Fibroblast of lung (primary cell): ENCODE results near the gene NAXD. TPM values are rescaled to one million over a fixed set of nuclear protein-coding genes. Genes with fewer than 3 reads are reported as not detected.
"Not testable (repeated sequence)": the region's sequence is repeated elsewhere in the genome, so short reads cannot be mapped to it uniquely, and the experiment has no call there.

Experiments
- DNase-seq, 2 donors: peaks; one replicate each; pipeline versions ENCODE4 v3.0.0 to v3.0.0-alpha.2; 2010; ENCODE audit warnings: low read depth in 2 of 2
- H2AFZ ChIP-seq: 2 replicates; pipeline ENCODE4 v1.5.1; 2012; ENCODE audit warnings: low read length, control low read depth, inconsistent platforms
- H3K27ac ChIP-seq: 2 replicates; pipeline ENCODE4 v1.5.1; 2011; ENCODE audit warnings: low read length, control low read depth; ENCODE audit not compliant: insufficient read depth
- H3K27me3 ChIP-seq: 2 replicates; pipeline ENCODE4 v1.5.1; 2011; ENCODE audit warnings: mild to moderate bottlenecking, low read length; ENCODE audit not compliant: control insufficient read depth, insufficient read depth
- H3K36me3 ChIP-seq: 2 replicates; pipeline ENCODE4 v1.5.1; 2011; ENCODE audit warnings: low read length; ENCODE audit not compliant: control insufficient read depth, insufficient read depth
- H3K4me1 ChIP-seq: 2 replicates; pipeline ENCODE4 v1.5.1; 2011; ENCODE audit warnings: low read length; ENCODE audit not compliant: control insufficient read depth, insufficient read depth; ENCODE audit errors: extremely low read depth
- H3K4me2 ChIP-seq: 2 replicates; pipeline ENCODE4 v1.5.1; 2011; ENCODE audit warnings: low read length, control low read depth; ENCODE audit not compliant: insufficient read depth; ENCODE audit errors: extremely low read depth
- H3K4me3 ChIP-seq, 4 experiments: fragments of 200-600 bp in 1 of 4; sonication (generic) in 1 of 4; replicated peaks in 1 of 4; 2 replicates each; pipeline ENCODE4 v1.5.1; 2011 to 2016; ENCODE audit warnings: low read length in 4 of 4, low read depth in 3 of 4, mild to moderate bottlenecking in 3 of 4, control low read depth in 2 of 4, inconsistent platforms in 1 of 4, mixed read lengths in 1 of 4; ENCODE audit not compliant: insufficient read depth in 1 of 4; ENCODE audit errors: control extremely low read depth in 1 of 4
- H3K79me2 ChIP-seq: 2 replicates; pipeline ENCODE4 v1.5.1; 2012; ENCODE audit warnings: mild to moderate bottlenecking, low read length, inconsistent platforms; ENCODE audit not compliant: control insufficient read depth, insufficient read depth
- H3K9ac ChIP-seq: 2 replicates; pipeline ENCODE4 v1.5.1; 2011; ENCODE audit warnings: mild to moderate bottlenecking, low read length, control low read depth; ENCODE audit not compliant: insufficient read depth
- H3K9me3 ChIP-seq: 2 replicates; pipeline ENCODE4 v1.5.1; 2012; ENCODE audit warnings: low read depth, low read length; ENCODE audit not compliant: control insufficient read depth, insufficient read depth
- H4K20me1 ChIP-seq: 2 replicates; pipeline ENCODE4 v1.5.1; 2011; ENCODE audit warnings: low read length; ENCODE audit not compliant: control insufficient read depth, insufficient read depth; ENCODE audit errors: extremely low read depth
- EZH2 ChIP-seq: IDR thresholded peaks from 2 replicates; pipeline ENCODE4 v1.5.1; 2012; ENCODE audit warnings: low read length, control low read depth, mild to moderate bottlenecking; ENCODE audit errors: missing control alignments
- polyA plus RNA-seq, 2 donors: library from polyadenylated mRNA; depleted of rRNA in 1 of 2; stranded (reverse) in 1 of 2; unstranded in 1 of 2; fragments of >200 nt; gene quantifications; 2 replicates each; pipeline ENCODE4 v1.2.1, GENCODE V29; 2011 to 2012; ENCODE audit warnings: missing spikeins in 1 of 2
- total RNA-seq: library from RNA; depleted of rRNA; stranded (reverse); fragments of >200 nt; gene quantifications from 2 replicates; pipeline ENCODE4 v1.2.1, GENCODE V29; 2014
- TF ChIP-seq, protein P1 (sequence below), 2 donors: IDR thresholded peaks in 1 of 2; conservative IDR thresholded peaks in 1 of 2; 1 replicate in 1 of 2; 2 replicates in 1 of 2; pipeline ENCODE4 v1.5.1; 2011 to 2012; ENCODE audit warnings: low read length in 2 of 2, control low read depth in 1 of 2, inconsistent platforms in 1 of 2, low read depth in 1 of 2, mild to moderate bottlenecking in 1 of 2

The NAXD gene
- total and polyA plus RNA-seq, 2 donors (not counting 1 experiment from before 2014, with no cell fraction given), result 22.4 to 34.0 TPM

DNA sequence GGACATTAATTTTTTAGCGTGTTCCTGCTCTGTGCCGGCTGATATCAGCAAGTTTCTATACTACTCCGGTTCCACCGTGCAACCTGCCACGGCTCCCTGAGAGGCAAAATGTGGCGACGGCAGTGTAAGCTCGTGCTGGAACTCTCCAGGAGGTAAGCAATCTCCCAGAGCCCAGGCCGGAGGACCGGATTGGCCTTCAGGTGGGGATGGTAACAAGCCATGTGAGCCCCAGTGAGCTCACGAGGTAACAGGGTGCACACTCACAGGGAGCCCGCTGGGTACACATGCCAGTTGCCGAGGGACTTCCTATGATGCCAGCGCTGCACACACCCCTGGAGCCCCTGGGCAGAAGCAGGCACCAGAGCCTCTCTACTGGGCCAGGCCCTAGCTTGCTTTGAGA is 38.5 kb downstream of the NAXD start:
- TF ChIP-seq EZH2, result no peak
- TF ChIP-seq, protein P1, sequence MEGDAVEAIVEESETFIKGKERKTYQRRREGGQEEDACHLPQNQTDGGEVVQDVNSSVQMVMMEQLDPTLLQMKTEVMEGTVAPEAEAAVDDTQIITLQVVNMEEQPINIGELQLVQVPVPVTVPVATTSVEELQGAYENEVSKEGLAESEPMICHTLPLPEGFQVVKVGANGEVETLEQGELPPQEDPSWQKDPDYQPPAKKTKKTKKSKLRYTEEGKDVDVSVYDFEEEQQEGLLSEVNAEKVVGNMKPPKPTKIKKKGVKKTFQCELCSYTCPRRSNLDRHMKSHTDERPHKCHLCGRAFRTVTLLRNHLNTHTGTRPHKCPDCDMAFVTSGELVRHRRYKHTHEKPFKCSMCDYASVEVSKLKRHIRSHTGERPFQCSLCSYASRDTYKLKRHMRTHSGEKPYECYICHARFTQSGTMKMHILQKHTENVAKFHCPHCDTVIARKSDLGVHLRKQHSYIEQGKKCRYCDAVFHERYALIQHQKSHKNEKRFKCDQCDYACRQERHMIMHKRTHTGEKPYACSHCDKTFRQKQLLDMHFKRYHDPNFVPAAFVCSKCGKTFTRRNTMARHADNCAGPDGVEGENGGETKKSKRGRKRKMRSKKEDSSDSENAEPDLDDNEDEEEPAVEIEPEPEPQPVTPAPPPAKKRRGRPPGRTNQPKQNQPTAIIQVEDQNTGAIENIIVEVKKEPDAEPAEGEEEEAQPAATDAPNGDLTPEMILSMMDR (conservative IDR thresholded peaks at IDR 0.05 in 1 of 2, IDR thresholded peaks at IDR 0.05 in 1 of 2; ENCODE audit: low read depth in 1 of 2, low read length in 2 of 2), result no peak
- no peak overlapping the region for H3K27ac ChIP-seq
- H3K4me2 ChIP-seq, result no peak overlapping the region
- H2AFZ ChIP-seq, result no peak overlapping the region
- peaks cover 7% of the 10 kb centered on the region for H3K36me3 ChIP-seq
- H3K4me3 ChIP-seq, result no peak overlapping the region
- no peak for DNase-seq
- H3K9me3 ChIP-seq, result no peaks in the 10 kb centered on the region
- H3K27me3 ChIP-seq, result no peaks in the 10 kb centered on the region
- no peaks in the 10 kb centered on the region for H3K79me2 ChIP-seq
- no peaks in the 10 kb centered on the region for H3K4me1 ChIP-seq
- no peaks in the 10 kb centered on the region for H4K20me1 ChIP-seq
- no peak overlapping the region for H3K9ac ChIP-seq

GRCh38 chr13:110657196-110657595 is 41.9 kb downstream of the NAXD start:
- Histone ChIP-seq H3K27ac (no peak overlapping the region), H3K4me1 (no peaks in the 10 kb centered on the region), H3K4me2 (no peak overlapping the region), H2AFZ (no peak overlapping the region), H3K27me3 (no peaks in the 10 kb centered on the region), H4K20me1 (no peaks in the 10 kb centered on the region), H3K9me3 (no peaks in the 10 kb centered on the region), H3K4me3 (no peak overlapping the region), H3K79me2 (no peaks in the 10 kb centered on the region), H3K36me3 (peaks cover 7% of the 10 kb centered on the region), H3K9ac (no peak overlapping the region)
- no peak for DNase-seq
- TF ChIP-seq EZH2, result no peak

DNA sequence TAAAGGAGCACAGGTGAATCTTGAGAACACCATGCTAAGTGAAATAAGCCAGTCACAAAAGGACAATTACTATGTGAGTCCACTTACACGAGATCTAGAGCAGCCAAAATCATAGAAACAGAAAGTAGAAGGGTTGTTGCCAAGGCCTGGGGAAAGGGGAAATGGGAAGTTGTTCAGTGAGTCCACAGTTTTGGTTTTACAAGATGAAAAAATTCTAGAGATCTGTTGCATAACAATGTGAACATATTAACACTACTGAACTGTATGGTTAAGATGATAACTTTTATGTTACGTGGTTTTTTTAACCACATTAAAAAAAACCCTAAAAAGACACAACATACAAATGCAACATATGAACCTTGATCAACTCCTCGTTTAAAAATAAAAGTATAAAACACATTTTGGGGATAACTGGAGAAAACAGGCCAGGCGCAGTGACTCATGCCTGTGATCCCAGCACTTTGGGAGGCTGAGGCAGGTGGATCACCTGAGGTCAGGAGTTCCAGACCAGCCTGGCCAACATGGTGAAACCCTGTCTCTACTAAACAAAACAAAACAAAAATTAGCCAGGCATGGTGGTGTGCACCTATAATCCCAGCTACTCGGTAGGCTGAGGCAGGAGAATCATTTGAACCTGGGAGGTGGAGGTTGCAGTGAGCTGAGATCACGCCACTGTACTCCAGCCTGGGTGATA is 43.0 kb downstream of the NAXD start:
- H3K27me3 ChIP-seq, H3K27ac ChIP-seq, H3K4me2 ChIP-seq, H3K9ac ChIP-seq, H2AFZ ChIP-seq, DNase-seq, H3K9me3 ChIP-seq, H3K4me1 ChIP-seq, H3K79me2 ChIP-seq, H3K4me3 ChIP-seq, H4K20me1 ChIP-seq: not testable (repeated sequence)
- H3K36me3 ChIP-seq, result peaks cover 13% of the 10 kb centered on the region

DNA sequence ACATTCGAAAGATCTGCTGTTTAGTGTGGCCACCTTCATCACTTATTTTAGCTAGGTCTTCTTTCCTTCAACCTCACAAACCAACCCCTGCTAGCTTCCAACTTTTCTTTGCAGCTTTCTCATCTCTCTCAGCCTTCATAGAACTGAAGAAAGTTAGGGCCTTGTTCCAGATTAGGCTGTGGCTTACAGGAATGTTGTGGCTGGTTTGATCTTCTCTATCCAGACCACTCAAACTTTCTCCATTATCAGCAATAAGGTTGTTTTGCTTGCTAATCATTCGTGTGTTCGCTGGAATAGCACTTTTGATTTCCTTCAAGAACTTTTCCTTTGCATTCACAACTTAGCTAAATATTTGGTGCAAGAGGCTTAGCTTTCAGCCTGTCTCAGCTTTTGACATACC is 45.9 kb downstream of the NAXD start:
- Histone ChIP-seq H3K4me3 (no peak overlapping the region), H2AFZ (no peak overlapping the region), H3K4me1 (no peaks in the 10 kb centered on the region), H3K27me3 (no peaks in the 10 kb centered on the region), H3K9me3 (no peaks in the 10 kb centered on the region), H3K9ac (no peak overlapping the region), H3K36me3 (peaks cover 19% of the 10 kb centered on the region), H3K27ac (no peak overlapping the region), H4K20me1 (no peaks in the 10 kb centered on the region), H3K79me2 (no peaks in the 10 kb centered on the region), H3K4me2 (no peak overlapping the region)
- peak in 1 of 2 donors; percentile 66 for DNase-seq
- TF ChIP-seq EZH2, result no peak
- TF ChIP-seq, protein P1 (conservative IDR thresholded peaks at IDR 0.05 in 1 of 2, IDR thresholded peaks at IDR 0.05 in 1 of 2; ENCODE audit: low read depth in 1 of 2, low read length in 2 of 2), result no peak
